A549 (cell line): ENCODE results near the gene ARHGEF10L. TPM values are rescaled to one million over a fixed set of nuclear protein-coding genes. Genes with fewer than 3 reads are reported as not detected.

Source experiments
- ATAC-seq, 2 experiments: fragments of 200-7000 bp in 1 of 2; fragments of >200 bp in 1 of 2; cut with Nextera tagmentation in 1 of 2; cut with Tn5 transposase in 1 of 2; 3 replicates each; pipeline versions ENCODE4 v1.8.0 to v1.9.1; 2018 to 2020; ENCODE audit warnings: mild to moderate bottlenecking in 1 of 2, moderate library complexity in 1 of 2
- CTCF ChIA-PET: fragments of 300-600 bp; sonication (Branson Sonifier 250); formaldehyde crosslinking; extraction: SDS; loops from one replicate; lab custom pipeline; 2021; ENCODE audit warnings: antibody characterized with exemption, inconsistent platforms; lab: Yijun Ruan, JAX
- POLR2A ChIA-PET: fragments of 350-600 bp; formaldehyde crosslinking; extraction: SDS; loops from one replicate; lab custom pipeline; 2021; ENCODE audit warnings: antibody characterized with exemption, inconsistent platforms; lab: Yijun Ruan, JAX
- DNase-seq, 2 experiments: peaks; one replicate each; pipeline versions ENCODE4 v3.0.0 to v3.0.0-alpha.2; 2011 to 2016; ENCODE audit warnings: low read depth in 1 of 2, low spot score in 1 of 2
- FAIRE-seq: peaks from 2 replicates; lab custom pipeline; 2011; peaks lifted over from hg19 to GRCh38; lab: Jason Lieb, UNC
- H3K27ac ChIP-seq, 2 experiments: fragments of >200 bp; sonication (Bioruptor Twin); formaldehyde crosslinking; 3 replicates each; pipeline ENCODE4 v1.5.1; 2016 to 2017
- H3K4me1 ChIP-seq: fragments of >200 bp; sonication (Bioruptor Twin); formaldehyde crosslinking; 3 replicates; pipeline ENCODE4 v1.6.1; 2016
- H3K4me2 ChIP-seq: fragments of >200 bp; sonication (Bioruptor Twin); formaldehyde crosslinking; 3 replicates; pipeline ENCODE4 v1.6.1; 2016
- H3K4me3 ChIP-seq: fragments of >200 bp; sonication (Bioruptor Twin); formaldehyde crosslinking; 3 replicates; pipeline ENCODE4 v1.5.1; 2016
- H3K9me3 ChIP-seq: fragments of >200 bp; sonication (Bioruptor Twin); formaldehyde crosslinking; 3 replicates; pipeline ENCODE4 v1.6.1; 2016
- CHD2 ChIP-seq: fragments of 150-350 bp; IDR thresholded peaks from 2 replicates; pipeline ENCODE4 v1.6.1; 2014; ENCODE audit warnings: low read length; ENCODE audit not compliant: partially characterized antibody
- FOXS1 ChIP-seq: fragments of 250-450 bp; sonication (Bioruptor Pico); IDR thresholded peaks from 2 replicates; pipeline ENCODE4 v1.5.0; 2020; ENCODE audit warnings: mild to moderate bottlenecking, moderate library complexity
- HDAC2 ChIP-seq: fragments of 200-600 bp; sonication (generic); IDR thresholded peaks from 2 replicates; pipeline ENCODE4 v1.6.1; 2016
- HEYL ChIP-seq: fragments of 250-450 bp; sonication (Bioruptor Pico); IDR thresholded peaks from 2 replicates; pipeline ENCODE4 v1.8.0; 2021; ENCODE audit warnings: mild to moderate bottlenecking, moderate library complexity
- HOXA7 ChIP-seq: fragments of 250-450 bp; sonication (Bioruptor Pico); IDR thresholded peaks from 2 replicates; pipeline ENCODE4 v1.5.0; 2020; ENCODE audit warnings: mild to moderate bottlenecking, moderate library complexity
- NPAS2 ChIP-seq: fragments of 250-450 bp; sonication (Bioruptor Pico); IDR thresholded peaks from 2 replicates; pipeline ENCODE4 v1.8.0; 2022; ENCODE audit warnings: mild to moderate bottlenecking, moderate library complexity, borderline replicate concordance
- NR3C1 ChIP-seq: fragments of >200 bp; sonication (Bioruptor Twin); formaldehyde crosslinking; IDR thresholded peaks from 3 replicates; pipeline ENCODE4 v1.6.1; 2017
- POLR2AphosphoS2 ChIP-seq: conservative IDR thresholded peaks from 2 replicates; pipeline ENCODE4 v1.6.1; 2012; ENCODE audit warnings: low read length, improper control_type of control experiment, inconsistent platforms
- SREBF2 ChIP-seq: fragments of 450-650 bp; IDR thresholded peaks from 2 replicates; pipeline ENCODE4 v1.6.1; 2014; ENCODE audit warnings: mild to moderate bottlenecking, moderate library complexity
- TP53 ChIP-seq: fragments of 250-450 bp; sonication (Bioruptor Pico); IDR thresholded peaks from 2 replicates; pipeline ENCODE4 v1.5.0; 2021; ENCODE audit warnings: mild to moderate bottlenecking, moderate library complexity
- ZC3H11A ChIP-seq: fragments of 450-650 bp; IDR thresholded peaks from 2 replicates; pipeline ENCODE4 v1.6.1; 2014; ENCODE audit warnings: antibody characterized with exemption, mild to moderate bottlenecking
- ZNF302 ChIP-seq: fragments of 250-450 bp; sonication (Bioruptor Pico); IDR thresholded peaks from 2 replicates; pipeline ENCODE4 v1.9.0; 2021; ENCODE audit warnings: inconsistent platforms, mild to moderate bottlenecking, moderate library complexity
- WGBS: methylation state at CpG from one replicate; pipeline ENCODE4 v1.1.6; 2017; ENCODE audit errors: missing lambda C conversion rate; 5-methylcytosine and 5-hydroxymethylcytosine counted together
- polyA plus RNA-seq, 4 experiments: library from polyadenylated mRNA; depleted of rRNA in 3 of 4; stranded (reverse); fragments of >200 nt; fragmentation: RNase III in 1 of 4; extraction: RNeasy Plus Mini Kit Qiagen cat#74134 plus additional on column Dnase treatment in 1 of 4; gene quantifications; 2 replicates in 3 of 4; 3 replicates in 1 of 4; pipeline ENCODE4 v1.2.3, GENCODE V29; 2011 to 2017
- TF ChIP-seq, protein P1 (sequence below): IDR thresholded peaks from 2 replicates; pipeline ENCODE4 v1.6.1; 2012; ENCODE audit warnings: low read depth, borderline replicate concordance
- TF ChIP-seq, protein P2 (sequence below): fragments of 450-650 bp; IDR thresholded peaks from 2 replicates; pipeline ENCODE4 v1.6.1; 2014; ENCODE audit warnings: antibody characterized with exemption
- TF ChIP-seq, protein P3 (sequence below): fragments of 250-450 bp; sonication (Bioruptor Pico); IDR thresholded peaks from 2 replicates; pipeline ENCODE4 v1.5.0; 2021; ENCODE audit warnings: mild to moderate bottlenecking, moderate library complexity, borderline replicate concordance
- TF ChIP-seq, protein P4 (sequence below): fragments of 150-350 bp; IDR thresholded peaks from 2 replicates; pipeline ENCODE4 v1.6.1; 2014; ENCODE audit warnings: low read depth, mild to moderate bottlenecking, low read length
- TF ChIP-seq, protein P5 (sequence below): fragments of >200 bp; sonication (Bioruptor Twin); formaldehyde crosslinking; IDR thresholded peaks from 3 replicates; pipeline ENCODE4 v1.5.1; 2016
- TF ChIP-seq, protein P6 (sequence below): IDR thresholded peaks from 2 replicates; pipeline ENCODE4 v1.6.1; 2012

The ARHGEF10L gene
- polyA plus RNA-seq, 2 of the 4 experiments (the other 2 are of a cell fraction) = 3.5 to 5.2 TPM

DNA sequence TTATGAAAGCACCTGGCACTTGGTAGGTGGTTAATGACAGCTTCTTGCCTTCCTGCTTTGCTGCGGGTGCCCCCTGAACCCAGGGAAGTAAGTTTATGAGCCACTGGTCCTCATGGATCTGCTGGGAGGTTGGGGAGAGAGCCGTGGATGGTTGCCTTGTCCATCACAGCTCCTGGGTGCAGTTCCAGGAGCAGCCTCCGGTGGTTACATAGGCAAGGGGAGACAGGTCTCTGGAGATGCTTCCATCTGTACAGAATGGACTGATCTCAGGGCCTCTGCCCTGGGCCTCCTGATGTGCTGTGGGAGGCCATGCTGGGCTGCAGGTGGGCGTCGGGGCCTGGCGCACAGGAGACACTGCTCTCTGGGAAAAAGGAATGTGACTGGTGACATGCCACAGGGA lies 31.6 kb upstream of the ARHGEF10L start (continued):
- TF ChIP-seq, protein P1, sequence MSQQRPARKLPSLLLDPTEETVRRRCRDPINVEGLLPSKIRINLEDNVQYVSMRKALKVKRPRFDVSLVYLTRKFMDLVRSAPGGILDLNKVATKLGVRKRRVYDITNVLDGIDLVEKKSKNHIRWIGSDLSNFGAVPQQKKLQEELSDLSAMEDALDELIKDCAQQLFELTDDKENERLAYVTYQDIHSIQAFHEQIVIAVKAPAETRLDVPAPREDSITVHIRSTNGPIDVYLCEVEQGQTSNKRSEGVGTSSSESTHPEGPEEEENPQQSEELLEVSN = no peak
- TF ChIP-seq, protein P2, sequence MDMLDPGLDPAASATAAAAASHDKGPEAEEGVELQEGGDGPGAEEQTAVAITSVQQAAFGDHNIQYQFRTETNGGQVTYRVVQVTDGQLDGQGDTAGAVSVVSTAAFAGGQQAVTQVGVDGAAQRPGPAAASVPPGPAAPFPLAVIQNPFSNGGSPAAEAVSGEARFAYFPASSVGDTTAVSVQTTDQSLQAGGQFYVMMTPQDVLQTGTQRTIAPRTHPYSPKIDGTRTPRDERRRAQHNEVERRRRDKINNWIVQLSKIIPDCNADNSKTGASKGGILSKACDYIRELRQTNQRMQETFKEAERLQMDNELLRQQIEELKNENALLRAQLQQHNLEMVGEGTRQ = no peak
- TF ChIP-seq SREBF2 = no peak
- TF ChIP-seq, all 56 proteins: peak for 0

DNA sequence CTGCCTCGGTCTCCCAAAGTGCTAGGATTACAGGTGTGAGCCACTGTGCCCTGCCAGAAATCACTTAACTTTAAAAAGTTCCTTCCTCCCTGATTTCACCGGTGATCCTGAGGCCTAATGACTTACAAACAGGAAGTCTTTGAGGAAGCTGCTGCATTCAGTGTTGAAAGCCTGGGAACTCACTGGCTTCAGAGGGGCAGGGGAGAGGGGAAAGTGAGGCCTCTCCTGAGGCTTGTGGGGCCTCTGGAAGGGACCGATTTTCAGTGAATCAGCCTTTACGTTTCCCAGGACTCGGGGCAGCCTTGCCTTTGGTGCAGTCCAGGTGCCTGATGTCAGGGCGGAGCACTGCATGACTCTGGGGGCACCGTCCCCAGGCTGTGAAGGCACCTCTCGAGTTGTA lies 30.1 kb upstream of the ARHGEF10L start:
- FAIRE-seq (no peak), ATAC-seq (no peak), DNase-seq (no peak)
- WGBS = 17% methylated on average over 1 of the region's 8 CpGs
- ChIA-PET POLR2A (no interaction called here), CTCF (interaction anchor here (1.6 kb wide), 1 partner anchor 98 kb away, joined by 8 read pairs; no protein-coding TSS in a partner anchor)
- no peak overlapping the region for H3K27ac ChIP-seq
- no peaks in the 10 kb centered on the region for H3K4me1 ChIP-seq
- no peak for TF ChIP-seq SREBF2
- no peak for TF ChIP-seq ZC3H11A
- TF ChIP-seq POLR2AphosphoS2 = no peak
- TF ChIP-seq, protein P3, sequence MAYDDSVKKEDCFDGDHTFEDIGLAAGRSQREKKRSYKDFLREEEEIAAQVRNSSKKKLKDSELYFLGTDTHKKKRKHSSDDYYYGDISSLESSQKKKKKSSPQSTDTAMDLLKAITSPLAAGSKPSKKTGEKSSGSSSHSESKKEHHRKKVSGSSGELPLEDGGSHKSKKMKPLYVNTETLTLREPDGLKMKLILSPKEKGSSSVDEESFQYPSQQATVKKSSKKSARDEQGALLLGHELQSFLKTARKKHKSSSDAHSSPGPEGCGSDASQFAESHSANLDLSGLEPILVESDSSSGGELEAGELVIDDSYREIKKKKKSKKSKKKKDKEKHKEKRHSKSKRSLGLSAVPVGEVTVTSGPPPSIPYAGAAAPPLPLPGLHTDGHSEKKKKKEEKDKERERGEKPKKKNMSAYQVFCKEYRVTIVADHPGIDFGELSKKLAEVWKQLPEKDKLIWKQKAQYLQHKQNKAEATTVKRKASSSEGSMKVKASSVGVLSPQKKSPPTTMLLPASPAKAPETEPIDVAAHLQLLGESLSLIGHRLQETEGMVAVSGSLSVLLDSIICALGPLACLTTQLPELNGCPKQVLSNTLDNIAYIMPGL (CRISPR knock-in tag) = no peak
- no peak for TF ChIP-seq NR3C1
- TF ChIP-seq CHD2 = no peak
- TF ChIP-seq, protein P4, sequence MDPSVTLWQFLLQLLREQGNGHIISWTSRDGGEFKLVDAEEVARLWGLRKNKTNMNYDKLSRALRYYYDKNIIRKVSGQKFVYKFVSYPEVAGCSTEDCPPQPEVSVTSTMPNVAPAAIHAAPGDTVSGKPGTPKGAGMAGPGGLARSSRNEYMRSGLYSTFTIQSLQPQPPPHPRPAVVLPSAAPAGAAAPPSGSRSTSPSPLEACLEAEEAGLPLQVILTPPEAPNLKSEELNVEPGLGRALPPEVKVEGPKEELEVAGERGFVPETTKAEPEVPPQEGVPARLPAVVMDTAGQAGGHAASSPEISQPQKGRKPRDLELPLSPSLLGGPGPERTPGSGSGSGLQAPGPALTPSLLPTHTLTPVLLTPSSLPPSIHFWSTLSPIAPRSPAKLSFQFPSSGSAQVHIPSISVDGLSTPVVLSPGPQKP = no peak
- TF ChIP-seq, protein P5, sequence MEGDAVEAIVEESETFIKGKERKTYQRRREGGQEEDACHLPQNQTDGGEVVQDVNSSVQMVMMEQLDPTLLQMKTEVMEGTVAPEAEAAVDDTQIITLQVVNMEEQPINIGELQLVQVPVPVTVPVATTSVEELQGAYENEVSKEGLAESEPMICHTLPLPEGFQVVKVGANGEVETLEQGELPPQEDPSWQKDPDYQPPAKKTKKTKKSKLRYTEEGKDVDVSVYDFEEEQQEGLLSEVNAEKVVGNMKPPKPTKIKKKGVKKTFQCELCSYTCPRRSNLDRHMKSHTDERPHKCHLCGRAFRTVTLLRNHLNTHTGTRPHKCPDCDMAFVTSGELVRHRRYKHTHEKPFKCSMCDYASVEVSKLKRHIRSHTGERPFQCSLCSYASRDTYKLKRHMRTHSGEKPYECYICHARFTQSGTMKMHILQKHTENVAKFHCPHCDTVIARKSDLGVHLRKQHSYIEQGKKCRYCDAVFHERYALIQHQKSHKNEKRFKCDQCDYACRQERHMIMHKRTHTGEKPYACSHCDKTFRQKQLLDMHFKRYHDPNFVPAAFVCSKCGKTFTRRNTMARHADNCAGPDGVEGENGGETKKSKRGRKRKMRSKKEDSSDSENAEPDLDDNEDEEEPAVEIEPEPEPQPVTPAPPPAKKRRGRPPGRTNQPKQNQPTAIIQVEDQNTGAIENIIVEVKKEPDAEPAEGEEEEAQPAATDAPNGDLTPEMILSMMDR = no peak
- TF ChIP-seq HOXA7 (CRISPR knock-in tag) = no peak
- TF ChIP-seq HEYL (CRISPR knock-in tag) = no peak
- TF ChIP-seq, protein P6, sequence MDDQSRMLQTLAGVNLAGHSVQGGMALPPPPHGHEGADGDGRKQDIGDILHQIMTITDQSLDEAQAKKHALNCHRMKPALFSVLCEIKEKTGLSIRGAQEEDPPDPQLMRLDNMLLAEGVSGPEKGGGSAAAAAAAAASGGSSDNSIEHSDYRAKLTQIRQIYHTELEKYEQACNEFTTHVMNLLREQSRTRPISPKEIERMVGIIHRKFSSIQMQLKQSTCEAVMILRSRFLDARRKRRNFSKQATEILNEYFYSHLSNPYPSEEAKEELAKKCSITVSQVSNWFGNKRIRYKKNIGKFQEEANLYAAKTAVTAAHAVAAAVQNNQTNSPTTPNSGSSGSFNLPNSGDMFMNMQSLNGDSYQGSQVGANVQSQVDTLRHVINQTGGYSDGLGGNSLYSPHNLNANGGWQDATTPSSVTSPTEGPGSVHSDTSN = no peak
- no peak for TF ChIP-seq TP53
- TF ChIP-seq FOXS1 (CRISPR knock-in tag) = no peak
- no peak for TF ChIP-seq NPAS2 (CRISPR knock-in tag)
- TF ChIP-seq HDAC2 = no peak
- no peak overlapping the region for H3K4me3 ChIP-seq
- no peaks in the 10 kb centered on the region for H3K9me3 ChIP-seq
- no peak overlapping the region for H3K4me2 ChIP-seq

DNA sequence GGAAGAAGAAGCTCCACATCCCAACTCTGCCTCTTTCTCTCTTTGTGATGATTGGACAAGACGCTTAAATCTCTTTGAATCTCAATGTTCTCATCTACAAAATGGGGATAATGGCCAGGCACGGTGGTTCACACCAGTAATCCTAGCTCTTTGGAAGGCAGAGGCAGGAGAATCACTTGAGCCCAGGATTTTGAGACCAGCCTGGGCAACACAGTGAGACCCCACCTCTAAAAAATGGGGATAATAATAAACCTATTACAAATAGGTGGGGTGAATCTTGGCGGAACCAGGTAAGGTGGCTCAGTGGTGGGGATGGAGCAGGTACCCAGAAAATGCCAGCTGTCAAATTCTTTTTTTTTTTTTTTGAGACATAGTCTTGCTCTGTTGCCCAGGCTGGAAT lies 29.4 kb upstream of the ARHGEF10L start:
- ATAC-seq (no peak), FAIRE-seq (no peak), DNase-seq (no peak)
- Histone ChIP-seq H3K4me1 (no peaks in the 10 kb centered on the region), H3K4me2 (no peak overlapping the region), H3K9me3 (no peaks in the 10 kb centered on the region), H3K27ac (no peak overlapping the region), H3K4me3 (no peak overlapping the region)
- ChIA-PET CTCF (interaction anchor here (1.6 kb wide), 1 partner anchor 97 kb away, joined by 8 read pairs; no protein-coding TSS in a partner anchor), POLR2A (no interaction called here)
- 93% methylated on average over 3 of the region's 3 CpGs for WGBS
- no peak for TF ChIP-seq TP53
- TF ChIP-seq ZNF302 = no peak
- TF ChIP-seq, protein P3 (CRISPR knock-in tag) = no peak
- TF ChIP-seq, protein P4 = no peak
- TF ChIP-seq HEYL (CRISPR knock-in tag) = no peak
